GM19328 (cell line): ENCODE results near the gene SPATS2.
A peak's percentile ranks its signal among the peaks of the same experiment; 100 is the strongest.
"Not testable (repeated sequence)": the region's sequence is repeated elsewhere in the genome, so short reads cannot be mapped to it uniquely, and the experiment has no call there.

Source experiments
- ATAC-seq: cut with Tn5 transposase; IDR thresholded peaks from one replicate; pipeline ENCODE4 v1.9.1; 2021; ENCODE audit warnings: mild to moderate bottlenecking, moderate library complexity; ENCODE audit not compliant: unreplicated experiment

SPATS2 gene

DNA sequence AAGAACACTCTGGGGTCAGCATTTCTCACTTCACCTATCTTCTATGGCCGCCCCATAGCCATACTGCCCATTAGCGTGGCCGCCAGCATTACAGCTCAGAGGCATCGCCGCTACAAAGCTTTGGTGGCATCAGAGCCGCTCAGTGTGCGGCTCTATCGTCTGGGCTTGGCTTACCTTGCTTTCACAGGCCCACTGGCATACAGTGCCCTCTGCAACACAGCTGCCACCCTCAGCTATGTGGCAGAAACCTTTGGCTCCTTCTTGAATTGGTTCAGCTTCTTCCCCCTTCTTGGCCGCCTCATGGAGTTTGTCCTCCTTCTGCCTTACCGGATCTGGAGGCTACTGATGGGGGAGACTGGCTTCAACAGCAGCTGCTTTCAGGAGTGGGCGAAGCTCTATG is 18.0 kb upstream of the SPATS2 start:
- no peak for ATAC-seq

DNA sequence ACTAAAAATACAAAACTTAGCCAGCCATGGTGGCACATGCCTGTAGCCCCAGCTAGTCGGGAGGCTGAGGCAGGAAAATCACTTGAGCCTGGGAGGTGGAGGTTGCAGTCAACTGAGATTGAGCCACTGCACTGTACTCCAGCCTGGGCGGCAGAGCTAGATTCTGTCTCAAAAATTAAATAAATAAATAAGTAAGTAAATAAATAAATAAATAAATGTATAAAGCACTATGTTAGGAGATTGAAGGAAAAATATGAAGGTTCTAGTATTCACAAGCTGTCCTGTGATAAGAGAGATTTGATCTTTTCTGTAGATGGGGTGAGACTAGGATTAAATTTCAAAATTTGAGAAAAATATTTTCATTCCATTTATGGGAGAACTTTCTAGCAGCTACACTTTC is 14.9 kb upstream of the SPATS2 start:
- ATAC-seq, result no peak

DNA sequence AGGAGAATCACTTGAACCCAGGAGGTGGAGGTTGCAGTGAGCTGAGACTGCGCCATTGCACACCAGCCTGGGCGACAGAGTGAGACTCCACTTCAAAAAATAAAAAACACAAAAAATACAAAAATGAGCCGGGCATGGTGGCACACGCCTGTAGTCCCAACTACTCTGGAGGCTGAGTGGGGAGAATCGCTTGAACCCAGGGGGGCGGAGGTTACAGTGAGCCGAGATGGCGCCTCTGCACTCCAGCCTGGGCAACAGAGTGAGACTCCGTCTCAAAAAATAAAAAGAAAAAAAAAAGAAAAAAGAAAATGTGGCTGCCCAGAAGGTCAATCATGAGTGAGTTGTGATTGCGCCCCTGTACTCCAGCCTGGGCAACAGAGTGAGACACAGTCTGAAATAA is 11.3 kb upstream of the SPATS2 start:
- ATAC-seq, result no peak

DNA sequence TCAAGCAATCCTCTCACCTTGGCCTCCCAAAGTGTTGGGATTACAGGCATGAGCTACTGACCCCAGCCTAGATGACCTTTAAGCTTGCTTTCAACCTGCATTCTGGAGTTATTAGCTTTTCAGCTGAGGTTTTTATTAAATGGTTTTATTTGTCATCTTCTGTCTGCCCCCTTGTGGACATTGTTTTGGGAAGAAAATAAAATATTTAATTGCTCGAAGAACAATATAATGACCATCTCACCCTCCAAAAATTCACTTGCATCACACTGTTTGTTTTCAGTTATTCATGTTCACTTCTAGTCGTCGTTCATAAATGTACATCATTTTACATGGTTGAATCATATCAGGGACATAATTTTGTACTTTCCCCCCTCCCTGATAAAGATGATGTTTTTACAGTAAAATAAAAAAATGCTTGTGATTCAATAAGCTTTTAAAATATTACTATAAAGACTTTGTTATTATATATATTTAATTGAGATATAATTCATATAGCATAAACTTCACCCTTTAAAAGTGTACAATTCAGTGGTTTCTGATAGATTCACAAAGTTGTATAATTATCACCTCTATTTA is 10.1 kb upstream of the SPATS2 start:
- no peak for ATAC-seq

DNA sequence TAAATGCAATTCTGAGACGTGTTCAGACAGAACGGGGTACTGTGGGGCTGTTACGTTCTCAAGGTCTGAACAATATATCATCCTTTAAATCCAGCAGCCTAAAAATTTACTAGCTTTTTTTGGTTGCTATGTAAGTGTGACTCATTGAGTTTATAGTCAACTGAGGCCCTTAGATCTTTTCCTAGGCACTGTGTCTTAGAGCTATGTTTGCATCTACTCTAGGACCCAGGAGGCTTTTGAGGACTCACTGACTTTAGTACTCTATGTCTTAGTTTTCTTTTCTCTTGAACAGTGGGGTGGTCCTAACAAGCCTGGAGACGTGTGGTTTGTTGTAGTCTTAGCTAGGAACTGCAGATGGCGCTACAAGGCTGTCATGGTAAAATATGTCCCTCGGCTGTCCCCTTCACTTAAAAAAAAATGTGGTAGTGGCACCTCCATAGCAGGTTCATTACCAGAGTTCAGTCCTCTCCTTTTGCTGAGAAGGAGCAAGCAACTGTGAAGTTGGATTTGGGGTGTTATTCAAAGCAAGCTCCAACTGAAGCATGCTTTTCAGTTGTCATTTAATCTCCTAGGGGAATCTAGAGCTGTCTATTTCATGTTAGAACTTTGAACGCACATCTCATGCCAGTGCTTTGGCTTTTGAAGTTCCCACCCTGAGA is 8.7 kb upstream of the SPATS2 start:
- no peak for ATAC-seq

DNA sequence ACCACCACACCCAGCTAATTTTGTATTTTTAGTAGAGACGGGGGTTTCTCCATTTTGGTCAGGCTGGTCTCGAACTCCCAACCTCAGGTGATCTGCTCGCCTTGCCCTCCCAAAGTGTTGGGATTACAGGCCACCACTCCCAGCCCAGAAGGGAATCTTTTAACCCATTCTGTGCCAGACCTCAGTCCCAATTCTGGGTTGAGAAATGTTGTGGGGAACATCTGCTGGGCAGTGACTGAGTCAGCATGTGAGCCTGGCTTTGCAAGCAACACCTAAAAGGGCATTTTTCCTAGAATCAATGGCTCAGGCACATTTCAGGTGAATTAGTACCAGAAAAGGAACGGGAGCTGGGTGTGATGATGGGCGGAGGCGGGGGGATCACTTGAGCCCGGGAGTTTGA is 7.6 kb upstream of the SPATS2 start:
- ATAC-seq, result no peak

DNA sequence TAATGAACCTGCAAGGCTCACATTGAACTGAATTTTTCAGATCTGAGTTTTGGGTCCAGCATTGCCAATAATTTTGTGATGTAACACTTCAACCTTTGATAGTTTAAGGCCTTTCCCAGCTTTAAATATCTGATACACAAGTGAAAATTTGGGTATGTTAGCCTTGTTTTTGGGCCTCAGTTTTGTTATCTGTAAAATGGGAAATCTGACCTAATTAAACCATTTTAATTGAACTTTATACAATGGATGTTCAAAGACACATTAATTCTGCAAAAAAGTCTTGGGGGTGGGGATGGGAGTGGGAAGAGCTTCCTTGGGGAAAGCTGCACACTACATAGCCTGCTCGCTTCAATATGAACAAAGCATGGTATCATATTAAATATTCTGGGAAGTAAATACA is 5.2 kb upstream of the SPATS2 start:
- no peak for ATAC-seq

DNA sequence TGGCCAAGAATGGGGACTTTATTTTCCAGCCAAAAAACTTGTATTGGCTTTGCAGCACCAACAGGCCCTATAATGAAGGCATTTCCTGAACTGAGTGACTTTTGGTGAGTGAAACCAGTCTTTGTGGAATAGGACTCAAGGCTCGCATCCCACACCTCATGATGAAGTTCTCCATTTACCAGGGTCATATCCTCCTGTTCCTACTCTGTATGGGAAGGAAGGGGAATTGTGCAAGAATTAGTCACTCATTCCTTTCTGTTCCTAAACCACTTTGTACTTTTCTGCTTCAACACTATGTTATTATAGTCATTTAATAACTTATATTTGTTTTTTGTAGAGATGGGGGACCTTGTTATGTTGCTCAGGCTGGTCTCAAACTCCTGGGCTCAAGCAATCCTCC is 2.3 kb upstream of the SPATS2 start:
- no peak for ATAC-seq

DNA sequence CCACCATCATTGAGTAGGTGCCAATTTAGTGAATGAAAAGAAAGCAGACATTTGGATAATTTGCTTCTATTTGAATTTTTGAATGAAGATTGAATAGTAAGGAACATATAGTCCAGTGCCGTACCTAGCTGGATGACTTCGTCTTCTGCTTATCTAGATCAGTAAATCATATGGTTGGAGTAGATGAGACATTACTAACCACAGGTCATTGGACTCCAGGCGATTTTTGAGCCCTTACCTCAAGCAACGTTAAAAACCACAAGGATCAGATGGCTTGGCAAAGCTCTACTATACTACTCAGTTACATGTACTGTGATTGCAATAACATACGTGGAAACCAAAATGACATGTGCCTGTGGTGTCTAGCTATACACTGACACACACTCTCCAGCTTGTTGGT is 1.7 kb upstream of the SPATS2 start:
- no peak for ATAC-seq

DNA sequence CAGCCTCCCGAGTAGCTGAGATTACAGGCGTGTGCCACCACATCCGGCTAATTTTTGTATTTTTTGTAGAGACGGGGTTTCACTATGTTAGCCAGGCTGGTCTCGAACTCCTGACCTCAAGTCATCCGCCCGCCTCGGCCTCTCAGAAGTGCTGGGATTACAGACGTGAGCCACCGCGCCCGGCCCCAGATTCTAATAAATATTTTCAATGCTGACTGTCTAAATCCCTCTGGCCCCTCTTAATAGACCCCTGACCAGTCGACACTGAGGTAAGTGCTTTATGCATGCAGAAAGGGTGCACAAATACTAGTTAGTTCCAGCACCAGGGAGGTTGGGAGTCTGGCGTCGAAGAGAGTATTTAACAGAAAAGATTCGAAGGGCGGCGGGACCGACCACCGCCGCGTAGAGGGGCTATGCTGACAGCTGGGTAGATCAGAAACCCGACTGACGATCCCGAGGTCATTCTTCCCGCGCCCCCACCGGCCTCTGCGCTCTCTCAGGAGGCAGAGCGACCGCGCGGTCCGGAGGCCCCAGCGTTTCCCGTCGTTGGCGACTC is 1.1 kb upstream of the SPATS2 start:
- ATAC-seq, result no peak

DNA sequence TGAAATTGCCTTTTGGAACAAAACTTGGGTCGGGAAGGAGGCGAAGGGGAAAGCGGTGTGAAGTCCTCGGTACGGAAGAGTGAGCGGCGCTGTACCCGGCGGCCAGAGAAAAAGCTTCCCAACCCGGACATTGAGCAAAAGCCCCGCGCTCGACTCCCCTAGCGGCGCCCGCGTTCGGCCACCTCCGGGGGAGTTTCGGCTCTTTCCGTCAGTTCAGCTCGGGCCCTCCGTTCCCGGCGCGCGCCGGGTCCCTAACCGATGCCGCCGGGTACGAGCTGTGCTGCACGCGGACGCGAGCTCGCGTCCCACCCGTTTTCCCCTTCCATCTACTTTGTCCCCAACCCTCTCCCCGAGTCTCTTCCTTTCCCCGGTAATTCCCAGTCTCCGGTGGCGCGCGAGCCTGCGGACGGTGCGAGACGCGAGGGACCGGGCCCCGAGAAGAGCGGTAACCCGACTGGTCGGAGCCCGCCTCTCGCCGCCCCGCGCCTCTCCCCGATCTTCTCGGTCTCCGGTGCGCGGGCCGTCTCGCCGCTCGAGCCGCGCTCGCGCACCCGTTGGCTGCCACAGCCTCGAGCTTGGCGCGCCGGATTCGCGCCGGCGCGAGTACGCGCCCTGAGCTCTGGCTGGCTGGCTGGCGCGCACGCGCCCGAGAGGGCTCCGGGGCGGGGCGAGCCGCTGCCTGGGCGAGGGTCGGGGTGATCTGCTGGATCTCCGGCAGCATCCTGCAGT is 446 bp upstream of the SPATS2 start:
- peak; percentile 68 for ATAC-seq

DNA sequence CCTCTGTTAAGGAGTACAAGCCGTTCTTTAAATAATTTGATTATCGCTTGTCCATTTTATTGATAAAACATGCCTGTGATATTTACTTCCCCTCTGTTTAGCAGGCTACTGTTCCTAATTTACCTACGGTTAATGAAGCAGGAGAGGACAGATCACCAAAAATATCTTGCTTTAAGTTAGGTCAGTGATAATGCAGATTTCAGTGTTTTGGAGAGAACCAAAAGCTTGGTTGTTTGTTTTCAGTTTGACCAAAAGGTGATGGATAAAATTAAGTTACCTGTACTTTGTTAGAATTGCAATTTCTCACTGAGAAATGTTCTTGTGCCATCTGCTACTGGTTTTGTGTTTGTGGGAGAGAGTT is 958 bp downstream of the SPATS2 start:
- no peak for ATAC-seq

DNA sequence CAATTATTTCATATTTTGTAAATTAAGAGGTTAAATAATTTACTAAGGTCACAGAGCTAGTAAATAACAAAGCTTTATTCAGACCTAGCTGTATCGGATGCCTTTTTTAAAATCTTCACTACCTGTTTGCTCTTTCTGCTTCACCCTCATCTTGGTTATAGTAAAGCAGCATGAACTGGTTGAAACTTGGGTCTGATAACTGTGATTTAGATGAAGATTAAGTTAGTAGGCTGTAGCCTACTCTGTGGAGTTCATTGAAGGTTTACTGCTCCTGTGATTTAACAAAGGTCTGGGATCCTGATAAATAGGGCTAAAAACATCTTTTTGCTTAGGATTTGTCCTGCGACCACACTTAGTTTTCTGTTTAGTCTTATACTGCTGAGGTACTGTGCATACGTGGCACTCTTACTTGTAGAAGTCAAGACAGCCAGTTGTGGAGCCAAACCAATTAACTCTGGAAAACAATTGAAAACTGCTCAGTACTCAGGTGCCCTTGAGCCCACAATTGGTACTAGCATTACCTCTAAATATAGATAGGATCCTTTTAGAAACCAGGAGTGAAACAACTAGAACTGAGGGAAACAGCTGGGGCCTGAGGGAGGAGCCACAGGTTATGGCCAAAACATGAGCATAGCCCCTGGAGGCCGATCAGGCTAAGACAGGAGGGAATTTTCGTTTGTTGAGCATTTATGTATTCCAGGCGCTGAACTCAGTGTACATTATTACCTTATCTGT is 2.3 kb downstream of the SPATS2 start:
- ATAC-seq, result no peak

DNA sequence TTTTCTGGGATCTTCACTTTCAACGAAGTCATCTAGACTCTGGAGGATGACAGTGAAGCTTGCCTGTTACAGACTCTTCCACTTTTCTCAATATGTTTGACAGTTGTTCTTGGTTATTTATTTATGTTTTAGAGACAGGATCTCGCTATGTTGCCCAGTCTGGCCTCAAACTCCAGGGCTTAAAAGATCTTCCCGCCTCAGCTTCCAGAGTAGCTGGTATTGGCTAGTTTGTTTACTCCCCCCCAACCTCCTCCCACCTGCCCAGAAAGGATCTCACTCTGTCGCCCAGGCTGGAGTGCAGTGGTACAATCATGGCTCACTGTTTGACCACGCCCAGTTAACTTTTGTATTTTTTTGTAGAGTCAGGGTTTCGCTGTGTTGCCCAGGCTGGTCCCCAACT is 3.3 kb downstream of the SPATS2 start:
- no peak for ATAC-seq

DNA sequence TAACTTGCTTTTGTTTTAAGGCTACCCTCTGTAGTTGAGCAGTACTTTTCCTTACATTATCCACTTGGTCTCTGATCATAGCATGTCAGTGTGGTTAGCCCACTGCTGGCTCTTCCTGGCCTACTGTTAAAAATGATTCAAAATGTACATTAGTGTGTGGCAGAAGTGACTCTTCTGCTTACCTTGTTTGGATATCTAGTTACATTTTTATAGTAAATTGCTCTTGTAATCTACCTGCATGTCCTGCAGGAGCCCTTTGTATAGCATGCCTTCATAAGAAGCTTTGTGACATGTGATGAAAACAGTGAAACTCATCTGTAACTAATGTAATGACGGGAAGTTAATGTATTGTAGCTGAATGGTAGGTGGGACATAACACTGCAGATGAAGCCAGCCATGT is 8.1 kb downstream of the SPATS2 start:
- ATAC-seq, result no peak

DNA sequence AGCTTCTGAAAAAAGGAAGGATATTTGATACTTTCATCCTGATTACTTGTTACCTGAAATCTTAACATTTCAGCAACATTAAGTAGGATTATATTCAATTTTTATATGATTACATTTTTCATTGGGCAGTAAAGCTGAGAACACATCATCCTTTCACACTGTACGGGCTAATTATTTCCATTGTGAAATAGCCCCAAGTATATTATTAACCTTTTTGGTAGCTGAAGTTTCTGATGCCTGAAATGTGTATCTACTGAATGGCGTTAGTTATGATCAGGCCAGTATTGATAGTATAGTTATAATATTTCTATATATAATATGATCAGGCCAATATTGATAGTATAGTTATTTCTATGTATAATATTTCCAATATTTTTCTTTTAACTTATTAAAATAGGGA is 10.1 kb downstream of the SPATS2 start:
- no peak for ATAC-seq

DNA sequence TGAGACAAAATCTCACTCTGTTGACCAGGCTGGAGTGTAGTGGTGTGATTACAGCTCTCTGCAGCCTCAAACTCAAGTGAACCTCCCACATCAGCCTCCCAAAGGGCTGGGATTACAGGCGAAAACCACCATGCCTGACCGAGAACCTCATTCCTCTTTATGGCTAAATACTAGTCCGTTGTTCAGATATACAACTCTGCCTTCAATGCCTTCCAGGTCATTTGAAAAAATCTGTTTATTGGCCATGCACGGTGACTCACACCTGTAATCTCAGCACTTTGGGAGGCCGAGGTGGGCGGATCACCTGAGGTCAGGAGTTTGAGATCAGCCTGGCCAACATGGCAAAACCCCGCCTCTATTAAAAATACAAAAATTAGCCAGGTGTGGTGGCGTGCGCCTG is 12.9 kb downstream of the SPATS2 start:
- ATAC-seq, result not testable (repeated sequence)

DNA sequence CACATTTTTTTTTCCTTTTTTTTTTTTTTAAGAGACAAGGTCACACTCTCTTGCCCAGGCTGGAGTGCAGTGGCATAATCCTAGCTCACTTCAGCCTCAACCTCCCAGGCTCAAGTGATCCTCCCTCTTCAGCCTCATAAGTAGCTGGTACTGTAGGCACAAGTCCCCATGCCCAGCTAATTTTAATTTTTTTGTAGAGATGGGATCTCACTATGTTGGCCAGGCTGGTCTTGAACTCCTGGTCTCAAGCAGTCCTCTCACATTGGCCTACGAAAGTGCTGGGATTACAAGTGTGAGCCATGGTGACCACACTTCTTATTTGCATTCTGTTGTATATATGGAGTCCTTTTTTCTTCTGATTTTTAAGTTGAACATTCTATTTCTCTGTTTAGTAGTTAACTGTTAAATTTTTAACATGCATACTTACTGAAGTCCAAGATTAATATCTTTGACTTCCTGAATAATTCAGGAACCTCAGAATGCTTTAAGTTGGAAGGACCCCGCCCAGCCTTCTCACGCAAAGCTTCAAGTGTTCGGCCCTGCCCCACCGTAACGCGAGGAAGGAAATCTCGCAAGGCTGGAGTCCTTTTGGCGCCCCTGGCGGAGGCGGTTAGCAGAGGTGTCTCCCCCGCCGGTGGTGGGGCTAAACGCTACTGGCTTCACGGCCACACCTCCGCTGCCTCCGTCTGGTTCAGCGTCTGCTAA is 21.6 kb downstream of the SPATS2 start:
- no peak for ATAC-seq

DNA sequence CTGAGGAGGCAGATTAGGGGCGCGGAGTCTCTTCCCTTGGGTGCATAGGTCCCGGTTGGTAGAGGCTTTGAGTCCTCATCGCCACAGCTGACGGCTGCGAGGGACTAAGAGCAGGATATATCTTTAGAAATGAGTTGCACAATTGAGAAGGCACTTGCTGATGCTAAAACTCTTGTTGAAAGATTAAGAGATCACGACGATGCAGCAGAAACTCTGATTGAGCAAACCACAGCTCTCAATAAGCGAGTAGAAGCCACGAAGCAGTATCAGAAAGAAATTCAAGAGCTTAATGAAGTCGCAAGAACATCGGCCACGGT is 22.1 kb downstream of the SPATS2 start:
- ATAC-seq, result no peak

DNA sequence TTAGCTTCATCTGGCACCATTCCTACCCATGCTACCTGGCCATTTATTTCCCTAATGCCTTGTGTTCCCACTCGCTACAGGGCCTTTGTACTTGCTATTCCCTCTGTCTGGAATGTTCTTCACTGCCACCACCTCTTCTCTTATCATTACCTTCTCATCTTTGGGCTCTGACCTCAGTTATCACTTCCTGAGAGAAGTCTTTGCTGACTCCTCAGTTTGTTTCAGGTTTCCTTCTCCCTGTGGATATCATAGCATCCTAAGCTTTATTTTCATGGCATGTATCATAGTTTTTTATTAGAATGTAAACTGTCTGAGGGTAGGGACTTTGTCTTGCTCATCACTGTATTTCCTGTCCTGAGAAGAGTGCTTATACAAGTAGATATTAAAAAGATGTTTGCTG is 29.7 kb downstream of the SPATS2 start:
- ATAC-seq, result no peak

DNA sequence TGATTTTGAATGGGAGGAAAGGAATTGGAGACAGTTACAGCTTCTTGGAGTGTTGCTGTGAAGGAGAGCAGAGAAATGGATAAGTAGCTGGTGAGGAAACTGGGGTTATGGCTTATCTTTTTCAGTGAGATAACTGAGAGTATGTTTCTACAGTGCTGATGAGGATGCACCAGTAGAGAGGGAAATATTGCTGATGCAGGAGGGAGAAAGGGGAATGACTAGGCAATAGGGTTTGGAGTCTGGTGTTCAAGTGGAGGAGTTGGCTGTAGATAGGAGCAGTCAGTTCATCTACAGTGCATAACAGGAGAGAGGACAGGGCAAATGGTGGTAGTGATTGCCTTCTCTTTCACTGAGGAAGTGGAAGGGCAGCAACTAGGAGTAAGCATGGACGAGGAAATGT is 33.0 kb downstream of the SPATS2 start:
- no peak for ATAC-seq
